GM18508 (cell line): ENCODE results near the gene AIMP1.

ENCODE experiments used
- ATAC-seq: cut with Tn5 transposase; IDR thresholded peaks from one replicate; pipeline ENCODE4 v1.9.1; 2021; ENCODE audit warnings: moderate number of reproducible peaks; ENCODE audit not compliant: insufficient read depth, unreplicated experiment

The AIMP1 gene

GRCh38 chr4:106343865-106344646 lies 27.7 kb downstream of the AIMP1 start:
- no peak for ATAC-seq

GRCh38 chr4:106344647-106344970 lies 28.3 kb downstream of the AIMP1 start:
- no peak for ATAC-seq

- ATAC-seq: no peak
These were observed 30.8 kb downstream of the AIMP1 start for GRCh38 chr4:106347167-106347566.

- no peak for ATAC-seq
These were observed 34.7 kb downstream of the AIMP1 start for GRCh38 chr4:106351016-106351415.

- no peak for ATAC-seq
These were observed 37.4 kb downstream of the AIMP1 start for GRCh38 chr4:106353786-106354185.

- ATAC-seq: no peak
These were observed 38.8 kb downstream of the AIMP1 start for GRCh38 chr4:106355193-106355592.

- no peak for ATAC-seq
These were observed 42.5 kb downstream of the AIMP1 start for GRCh38 chr4:106358899-106359298.

GRCh38 chr4:106362086-106362825 lies 45.9 kb downstream of the AIMP1 start:
- no peak for ATAC-seq

- ATAC-seq: no peak
These were observed 47.9 kb downstream of the AIMP1 start for GRCh38 chr4:106364282-106364681.

GRCh38 chr4:106365613-106366012 lies 49.3 kb downstream of the AIMP1 start:
- no peak for ATAC-seq

GRCh38 chr4:106366026-106366425 lies 49.7 kb downstream of the AIMP1 start:
- ATAC-seq: no peak

GRCh38 chr4:106367072-106367471 lies 50.7 kb downstream of the AIMP1 start:
- ATAC-seq: no peak

- ATAC-seq: no peak
These were observed 52.3 kb downstream of the AIMP1 start, which contains the start of gene GIMD1 for GRCh38 chr4:106368678-106369077. Gene GIMD1 (minus strand): TSS chr4:106368778. CDS start chr4:106367435, 1,343 bp downstream.

GRCh38 chr4:106369456-106370060 lies 53.2 kb downstream of the AIMP1 start:
- no peak for ATAC-seq

GRCh38 chr4:106370214-106370613 lies 53.9 kb downstream of the AIMP1 start:
- ATAC-seq: no peak

- no peak for ATAC-seq
These were observed 54.8 kb downstream of the AIMP1 start for GRCh38 chr4:106371161-106371560.

GRCh38 chr4:106373026-106373425 lies 56.7 kb downstream of the AIMP1 start:
- ATAC-seq: no peak

- ATAC-seq: no peak
These were observed 63.8 kb downstream of the AIMP1 start for GRCh38 chr4:106380179-106380578.

- no peak for ATAC-seq
These were observed 68.5 kb downstream of the AIMP1 start for GRCh38 chr4:106384878-106385277.

GRCh38 chr4:106385853-106386393 lies 69.6 kb downstream of the AIMP1 start:
- ATAC-seq: no peak

GRCh38 chr4:106395582-106395981 lies 79.2 kb downstream of the AIMP1 start:
- no peak for ATAC-seq
